GM18909 (cell line): ENCODE data around the gene BMPR1B.
A peak's percentile ranks its signal among the peaks of the same experiment; 100 is the strongest.
"Not testable (repeated sequence)": the region's sequence is repeated elsewhere in the genome, so short reads cannot be mapped to it uniquely, and the experiment has no call there.

Experiments
- ATAC-seq: cut with Tn5 transposase; IDR thresholded peaks from one replicate; pipeline ENCODE4 v1.9.1; 2021; ENCODE audit warnings: mild to moderate bottlenecking; ENCODE audit not compliant: unreplicated experiment, poor library complexity

The BMPR1B gene

DNA sequence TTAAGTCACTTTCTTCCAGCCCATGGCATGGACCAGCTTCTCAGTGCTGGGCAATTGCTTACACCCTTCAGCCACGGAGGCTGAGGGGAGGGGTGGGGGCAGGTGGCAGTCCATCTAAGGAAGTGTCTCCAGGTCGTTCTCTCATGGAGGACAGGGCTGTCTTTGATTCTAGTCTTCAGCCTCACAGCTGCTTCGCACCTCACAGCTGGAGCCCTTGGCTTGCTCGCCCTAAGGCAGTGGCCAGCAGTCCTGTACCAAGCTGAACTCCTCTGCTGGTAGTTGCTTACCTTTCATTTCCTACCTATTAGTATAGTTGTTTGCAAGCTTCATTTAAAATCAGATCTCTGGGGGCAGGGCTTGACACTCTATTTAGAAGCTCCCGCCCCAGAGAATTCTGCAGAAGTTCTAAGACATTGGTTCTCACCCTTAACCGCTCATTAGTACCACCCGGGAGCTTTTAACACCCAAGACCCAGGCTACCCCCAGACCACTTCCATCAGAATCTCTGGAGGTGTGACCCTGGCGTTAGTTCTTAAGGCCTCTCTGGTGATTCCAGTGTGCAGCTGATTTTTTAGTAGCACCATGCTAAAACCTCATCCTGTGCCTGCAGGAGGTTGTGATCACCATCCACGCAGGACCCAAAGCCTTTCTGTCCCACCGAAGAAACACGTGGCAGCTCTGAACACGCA is 404.2 kb downstream of the BMPR1B start:
- no peak for ATAC-seq

DNA sequence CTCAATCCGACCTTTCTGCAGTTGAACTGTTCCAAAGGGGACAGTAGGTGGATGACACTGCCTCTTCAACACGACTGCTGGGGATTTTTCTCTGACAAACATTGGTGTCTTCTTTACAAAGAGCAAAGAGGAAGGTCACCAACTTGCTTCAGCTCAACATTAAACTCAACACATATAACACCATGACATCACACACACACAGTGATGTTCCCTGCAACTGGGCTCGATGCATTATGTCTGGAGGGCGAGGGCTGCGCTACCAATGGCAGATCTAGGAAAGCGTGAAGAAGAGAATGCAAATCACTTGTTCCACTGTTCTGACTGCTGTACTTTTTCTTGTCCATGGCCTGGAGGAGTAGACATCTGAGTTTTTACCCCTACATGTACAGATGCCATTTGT is 405.1 kb downstream of the BMPR1B start:
- no peak for ATAC-seq

DNA sequence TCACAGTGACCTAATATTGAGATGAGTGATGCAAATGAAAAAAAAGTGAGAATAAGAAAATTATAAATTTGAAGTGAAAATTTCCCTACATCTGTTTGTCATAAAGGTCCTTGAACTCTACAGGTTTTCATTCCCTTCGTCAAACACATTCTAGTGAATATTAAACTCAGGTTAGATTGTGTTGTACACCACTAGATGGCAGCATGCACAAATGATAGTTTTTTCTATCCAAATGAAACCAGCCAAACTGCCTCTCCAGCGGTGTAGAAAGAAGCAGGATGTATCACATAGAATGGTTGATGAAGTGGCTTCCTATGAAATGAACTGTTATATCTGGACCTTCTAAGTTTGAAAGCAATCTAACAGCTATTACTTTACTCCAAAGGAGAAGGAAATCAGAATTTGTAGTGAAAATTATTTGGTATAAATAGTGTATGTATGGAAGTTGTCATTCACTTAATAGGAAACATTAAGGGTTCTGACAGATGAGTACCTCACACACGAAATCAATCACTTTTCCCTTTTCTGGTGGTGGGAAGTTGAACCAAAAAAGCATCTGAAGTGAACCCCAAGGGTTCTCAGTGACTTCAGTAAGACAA is 408.3 kb downstream of the BMPR1B start:
- peak; percentile 87 for ATAC-seq

DNA sequence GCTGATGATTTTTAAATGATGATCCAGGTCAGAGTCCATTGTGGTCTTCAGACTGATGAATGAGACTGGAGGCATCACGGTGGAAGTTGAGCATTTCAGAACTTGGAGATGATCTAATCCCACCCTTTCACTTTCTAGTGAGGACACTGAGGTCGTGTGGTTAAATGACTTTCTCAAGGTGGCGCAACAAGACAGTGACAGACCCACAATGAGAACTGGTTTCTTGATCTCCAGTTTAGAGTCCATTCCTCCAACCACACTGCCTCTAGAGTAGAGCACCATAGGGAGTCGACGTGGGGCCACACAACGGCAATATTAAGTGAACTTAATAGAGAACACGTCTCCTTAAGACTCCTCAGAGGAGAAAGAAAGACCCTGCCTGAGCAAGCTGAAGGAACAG is 410.1 kb downstream of the BMPR1B start:
- ATAC-seq = no peak

DNA sequence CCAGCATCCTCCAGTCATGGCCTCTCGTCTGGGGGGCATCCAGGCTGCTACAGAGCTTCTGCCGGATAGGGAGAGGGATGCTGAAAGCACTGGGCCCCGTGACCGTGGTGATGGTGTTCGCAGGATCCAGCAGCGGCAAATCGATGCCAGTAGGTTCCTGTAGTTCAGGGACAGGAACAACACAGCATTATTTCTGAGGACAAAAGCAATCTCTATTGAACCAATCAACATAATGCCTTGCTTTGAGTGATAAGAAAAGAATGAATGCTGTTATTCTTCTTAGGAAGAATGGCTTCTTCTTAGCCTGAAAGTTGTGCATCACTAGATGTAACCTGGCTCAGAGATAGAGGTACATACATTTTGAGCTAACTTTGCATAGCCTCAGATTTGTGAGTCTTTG is 412.4 kb downstream of the BMPR1B start:
- no peak for ATAC-seq

DNA sequence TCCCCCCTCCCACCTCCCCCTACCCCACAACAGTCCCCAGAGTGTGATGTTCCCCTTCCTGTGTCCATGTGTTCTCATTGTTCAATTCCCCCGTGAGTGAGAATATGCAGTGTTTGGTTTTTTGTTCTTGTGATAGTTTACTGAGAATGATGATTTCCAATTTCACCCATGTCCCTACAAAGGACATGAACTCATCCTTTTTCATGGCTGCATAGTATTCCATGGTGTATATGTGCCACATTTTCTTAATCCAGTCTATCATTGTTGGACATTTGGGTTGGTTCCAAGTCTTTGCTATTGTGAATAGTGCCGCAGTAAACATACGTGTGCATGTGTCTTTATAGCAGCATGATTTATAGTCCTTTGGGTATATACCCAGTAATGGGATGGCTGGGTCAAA is 413.6 kb downstream of the BMPR1B start:
- ATAC-seq = not testable (repeated sequence)

DNA sequence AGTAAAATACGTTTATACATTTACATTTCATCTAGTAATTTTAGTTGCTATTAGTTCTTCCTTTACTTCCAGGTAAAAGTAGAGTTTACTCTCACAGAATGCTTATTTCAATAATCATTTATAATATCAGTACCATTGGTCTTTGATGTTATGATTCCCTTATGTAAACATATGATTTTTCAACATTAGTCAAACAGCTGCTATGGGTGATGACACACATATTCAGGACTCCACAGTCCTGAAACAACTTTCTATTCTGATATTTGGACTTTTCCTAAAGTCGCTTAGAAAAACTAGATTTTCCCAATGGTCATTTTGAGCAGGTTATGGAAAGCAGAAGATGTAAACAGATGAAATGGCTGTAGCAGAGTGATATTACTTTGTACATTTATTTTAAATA is 421.2 kb downstream of the BMPR1B start:
- no peak for ATAC-seq

DNA sequence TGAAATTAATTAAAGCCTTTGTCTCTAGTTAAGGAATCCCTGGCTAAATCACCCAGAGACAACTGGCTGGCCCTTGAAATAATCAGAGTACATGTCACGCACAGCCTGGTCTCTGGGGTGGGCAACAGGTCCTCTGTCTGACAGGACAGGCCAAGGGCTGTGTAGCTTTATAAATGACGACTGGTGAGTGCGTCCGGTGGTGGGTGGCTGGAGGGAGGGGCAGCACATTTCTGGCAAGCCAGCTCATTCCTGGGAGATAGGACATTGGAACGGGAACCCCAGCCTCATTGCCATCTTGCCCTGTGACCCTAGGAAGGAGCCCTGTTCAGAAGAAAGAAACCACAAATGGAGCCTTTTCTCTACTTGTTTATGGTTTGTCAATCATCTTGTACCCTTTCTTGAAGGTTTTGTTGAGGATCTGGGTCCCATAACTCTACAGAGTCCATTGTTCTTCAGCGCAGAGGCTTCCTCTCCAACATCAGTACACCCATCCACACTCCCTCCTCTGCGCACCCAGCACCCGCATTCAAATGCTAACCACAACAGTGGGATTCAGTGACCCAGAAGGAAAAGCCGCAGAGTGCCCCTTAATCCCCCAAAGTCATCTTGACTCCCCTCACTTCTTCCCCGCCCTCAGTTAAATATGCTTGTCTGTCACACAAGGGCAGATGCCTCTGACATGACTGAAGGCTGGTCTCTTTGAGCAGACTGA is 422.9 kb downstream of the BMPR1B start:
- no peak for ATAC-seq

DNA sequence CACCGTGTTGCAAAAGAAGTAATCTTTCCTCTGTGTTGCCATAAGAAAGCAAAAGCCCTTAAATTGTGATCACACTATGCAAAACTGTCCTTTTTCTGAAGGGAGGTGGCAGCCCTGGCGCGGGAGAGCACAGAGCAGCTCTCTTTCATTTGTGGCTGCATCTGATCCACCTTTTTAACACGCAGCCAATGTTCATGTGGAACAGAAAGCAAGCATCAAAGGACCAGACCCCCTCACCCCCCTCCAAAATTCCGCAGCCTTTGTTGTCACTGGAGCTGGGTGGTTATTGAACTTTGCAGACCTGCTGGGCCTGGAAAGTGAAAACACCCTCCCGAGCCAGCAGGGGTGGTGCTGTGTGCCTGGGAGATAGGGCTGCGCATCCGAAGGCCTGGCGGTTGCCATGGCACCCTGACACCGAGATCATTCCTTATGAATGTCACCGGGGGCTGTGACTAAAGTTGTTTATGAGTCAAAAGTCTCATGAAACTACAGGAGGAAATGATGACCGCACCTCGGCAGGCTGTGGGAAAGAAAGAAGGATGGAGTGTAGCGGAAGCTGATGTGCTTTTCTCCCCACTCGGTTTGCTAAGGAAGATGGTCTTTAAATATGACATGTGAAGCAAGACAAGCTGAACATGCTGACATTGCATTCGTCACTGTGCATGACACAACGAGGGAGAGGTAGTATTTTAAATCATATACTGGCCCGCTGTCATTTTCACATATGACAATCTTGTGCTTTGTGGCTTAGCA is 423.7 kb downstream of the BMPR1B start:
- no peak for ATAC-seq

DNA sequence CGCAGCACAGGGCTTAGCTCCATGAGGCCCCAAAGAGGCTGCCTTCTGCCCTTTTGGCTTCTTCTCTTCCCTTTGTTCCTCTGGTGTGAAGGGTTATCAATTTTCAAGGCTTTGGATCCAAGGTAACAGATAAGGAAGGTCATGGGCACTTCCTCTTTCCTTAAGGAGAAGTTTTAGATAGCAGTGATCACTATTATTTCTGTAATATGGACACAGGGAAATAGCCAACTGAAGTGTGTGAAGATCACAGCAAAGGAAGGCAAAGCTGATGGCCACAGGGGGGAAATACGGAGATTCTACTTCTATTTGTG is 424.2 kb downstream of the BMPR1B start:
- ATAC-seq = no peak

DNA sequence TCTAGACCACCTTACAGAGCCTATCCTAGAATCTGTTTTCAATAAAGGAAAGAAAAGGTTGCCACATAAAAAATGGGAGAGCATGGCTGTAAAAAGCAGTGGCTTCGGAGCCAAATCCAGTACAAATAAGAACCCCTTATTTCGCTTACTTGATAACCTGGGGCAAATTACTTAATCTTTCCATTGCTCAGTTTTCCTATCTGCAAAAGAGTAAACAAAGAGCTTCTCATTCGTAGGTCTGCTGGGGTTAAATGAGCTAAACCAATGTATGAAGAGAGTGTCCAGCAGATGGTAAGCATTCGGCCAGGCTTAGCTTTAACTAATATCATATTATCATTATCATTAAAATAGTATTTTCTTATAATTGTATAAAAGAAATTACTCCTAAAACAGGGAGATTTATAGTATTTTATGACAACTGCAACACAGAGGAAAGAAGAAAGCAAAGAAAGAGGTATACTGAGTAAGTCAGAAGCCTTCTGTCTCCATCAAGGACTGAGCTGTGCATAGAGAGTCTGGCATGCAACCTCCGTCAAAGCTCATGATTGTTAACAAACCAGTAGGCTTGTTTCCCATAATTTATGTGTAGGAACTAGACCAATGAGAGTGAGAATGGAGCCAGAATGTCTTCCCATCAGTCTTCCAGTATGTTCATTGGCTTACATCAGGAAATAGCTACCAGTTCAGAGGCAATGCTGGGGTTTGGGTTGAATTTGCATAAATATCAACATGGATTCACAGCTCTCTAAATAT is 426.1 kb downstream of the BMPR1B start:
- ATAC-seq = no peak

DNA sequence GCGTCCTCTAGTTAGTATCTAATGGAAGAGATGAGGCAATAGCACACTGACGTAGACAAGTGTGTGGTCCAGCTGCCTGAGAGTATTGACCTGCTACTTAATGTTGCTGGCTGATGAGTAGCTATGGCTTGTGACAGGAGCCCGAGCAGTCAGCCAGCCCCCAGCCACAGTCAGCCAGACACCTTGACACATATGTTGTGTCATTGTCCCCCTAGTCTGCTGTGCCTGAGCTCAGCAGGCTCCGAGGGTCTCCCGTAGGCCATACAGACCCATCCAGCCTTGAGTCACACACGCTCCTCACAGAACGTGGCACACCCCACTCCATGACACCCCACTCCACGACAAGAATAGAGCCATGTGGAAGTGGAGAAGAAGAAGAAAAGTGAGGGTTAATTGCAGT is 428.9 kb downstream of the BMPR1B start:
- ATAC-seq = no peak

DNA sequence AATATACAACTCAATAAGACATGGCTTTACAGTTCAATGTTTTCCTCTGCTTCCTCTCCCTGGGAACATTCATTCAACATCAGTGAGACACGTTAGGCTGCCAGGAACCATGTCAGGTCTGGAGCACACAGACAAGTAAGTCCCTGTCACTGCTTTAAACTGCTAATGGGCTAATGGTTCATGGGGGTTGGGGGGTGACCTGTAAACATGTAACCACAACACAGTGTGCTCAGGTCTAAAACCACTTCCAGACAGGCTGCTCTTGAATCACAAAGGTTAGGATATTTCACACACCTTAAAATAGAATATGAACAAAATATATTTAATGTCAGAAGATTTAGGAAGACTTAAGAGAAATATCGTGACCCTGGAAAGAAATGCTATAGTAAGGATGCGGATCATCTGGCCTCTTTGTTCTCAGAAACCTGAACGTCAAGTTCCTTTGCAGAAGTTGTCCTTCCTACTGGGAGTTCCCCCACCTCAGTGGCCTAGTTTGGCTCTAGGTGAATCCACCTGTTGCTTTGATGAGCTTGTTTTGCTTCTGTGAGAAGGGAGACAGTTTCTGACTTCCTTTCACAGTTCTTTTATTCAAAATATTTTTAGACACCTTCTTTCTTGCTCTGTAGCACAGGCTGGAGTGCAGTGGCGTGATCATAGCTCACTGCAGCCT is 431.1 kb downstream of the BMPR1B start:
- ATAC-seq = no peak

DNA sequence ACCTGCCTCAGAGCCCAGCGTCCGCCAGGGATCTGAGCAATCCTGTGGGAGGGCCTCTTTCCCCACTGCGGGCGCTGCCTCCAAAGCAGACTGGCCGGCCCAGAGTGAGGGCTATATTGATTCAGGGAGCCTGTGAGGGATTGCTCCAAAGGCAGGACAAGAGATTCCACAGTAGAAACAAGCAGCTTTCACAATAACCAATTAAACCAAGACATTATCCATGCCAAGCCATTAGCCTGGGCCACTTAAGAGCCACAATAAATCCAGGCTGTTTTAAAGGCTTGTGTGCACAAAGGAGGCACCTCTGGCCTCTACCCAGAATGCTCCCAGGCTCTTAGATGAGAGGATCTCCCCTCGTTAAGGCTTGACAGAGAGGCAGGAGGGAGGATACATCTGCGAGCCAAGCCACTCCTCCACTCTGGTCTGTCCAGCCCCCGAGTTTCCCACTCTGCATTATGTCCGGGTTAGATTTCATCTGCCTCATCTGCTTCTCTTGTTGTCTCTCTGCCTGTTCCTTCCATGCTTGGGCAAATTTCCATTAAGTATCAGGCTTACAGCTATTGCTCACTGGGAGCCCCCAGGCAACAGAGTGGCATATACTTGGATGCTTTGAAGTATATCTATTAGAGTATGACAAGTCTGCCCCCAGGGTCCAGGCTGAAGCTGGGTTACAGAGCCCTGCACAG is 433.1 kb downstream of the BMPR1B start:
- no peak for ATAC-seq

DNA sequence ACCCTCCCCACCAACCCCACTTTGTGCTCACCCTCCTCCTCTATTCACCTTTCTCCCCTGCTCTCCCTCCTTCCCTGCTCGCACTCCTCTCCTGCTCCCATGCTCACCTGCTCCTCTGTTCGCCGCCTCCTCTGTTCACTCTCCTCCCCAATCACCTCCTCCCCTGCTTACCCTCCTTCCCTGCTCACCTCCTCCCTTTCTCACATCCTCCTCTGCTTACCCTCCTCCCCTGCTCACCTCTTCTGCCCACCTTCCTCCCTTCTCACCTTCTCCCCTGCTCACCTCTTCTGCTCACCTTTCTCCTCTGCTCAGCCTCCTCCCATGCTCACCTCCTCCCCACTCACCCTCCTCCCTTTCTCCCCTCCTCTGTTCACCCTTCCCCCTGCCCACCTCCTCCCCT is 433.8 kb downstream of the BMPR1B start:
- no peak for ATAC-seq

DNA sequence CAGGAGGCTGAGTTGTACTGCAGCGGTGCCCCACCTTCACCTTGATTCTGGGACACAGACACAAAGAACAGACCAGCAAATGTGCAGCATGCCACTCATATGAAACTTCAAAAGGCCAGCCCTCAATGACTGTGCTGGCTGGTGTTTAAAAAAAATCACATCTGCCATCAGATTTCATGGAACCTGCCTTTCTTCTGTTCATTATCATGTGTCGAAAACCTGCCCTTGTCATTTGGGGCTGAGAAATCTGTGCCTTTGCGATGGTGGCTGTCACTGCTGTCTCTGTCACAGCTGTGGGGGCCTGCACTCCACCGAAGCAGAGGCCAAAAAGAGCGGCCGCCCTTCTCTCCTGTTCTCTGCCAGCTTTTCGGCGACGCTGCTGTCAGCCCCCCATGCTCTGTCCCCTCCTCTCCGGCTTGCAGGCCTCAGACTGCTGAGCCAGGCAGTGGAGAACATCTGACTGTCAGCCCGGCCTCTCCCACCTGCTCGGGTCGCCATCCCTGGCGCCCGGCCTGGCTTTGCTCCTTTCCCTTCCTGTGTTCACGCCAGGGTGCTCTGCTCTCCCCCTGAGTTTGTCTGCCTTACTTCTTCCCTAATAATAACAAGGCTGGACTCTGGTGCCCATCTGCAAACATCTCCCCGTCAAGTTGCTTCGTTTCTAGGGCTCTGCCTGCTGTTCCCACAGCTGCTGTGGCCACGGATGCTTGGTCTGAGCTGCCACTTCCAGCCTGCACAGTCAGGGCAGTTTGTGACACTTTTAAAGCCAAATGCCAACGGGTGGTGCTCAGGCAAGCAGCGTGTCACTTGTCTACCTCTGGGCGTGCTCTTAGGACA is 435.9 kb downstream of the BMPR1B start:
- no peak for ATAC-seq

DNA sequence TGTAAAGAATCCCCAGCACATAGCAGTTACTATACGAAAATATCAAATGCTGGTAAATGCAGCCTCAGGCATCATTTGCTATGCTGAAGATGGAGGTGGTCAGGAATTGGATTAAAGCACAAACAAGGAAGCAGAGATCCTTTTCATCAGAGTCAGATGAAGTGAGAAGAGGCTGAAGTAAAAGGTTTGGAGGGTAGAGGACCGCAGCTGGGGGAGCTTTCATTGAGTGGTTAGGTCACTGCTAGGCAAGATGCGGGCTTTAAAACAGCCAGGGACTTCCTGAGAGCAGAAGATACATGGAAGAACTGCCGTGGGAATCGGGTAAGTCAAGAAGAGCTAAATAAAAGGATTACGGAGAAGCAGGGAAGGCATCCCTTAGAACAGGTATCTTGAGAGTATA is 439.6 kb downstream of the BMPR1B start:
- ATAC-seq = no peak

DNA sequence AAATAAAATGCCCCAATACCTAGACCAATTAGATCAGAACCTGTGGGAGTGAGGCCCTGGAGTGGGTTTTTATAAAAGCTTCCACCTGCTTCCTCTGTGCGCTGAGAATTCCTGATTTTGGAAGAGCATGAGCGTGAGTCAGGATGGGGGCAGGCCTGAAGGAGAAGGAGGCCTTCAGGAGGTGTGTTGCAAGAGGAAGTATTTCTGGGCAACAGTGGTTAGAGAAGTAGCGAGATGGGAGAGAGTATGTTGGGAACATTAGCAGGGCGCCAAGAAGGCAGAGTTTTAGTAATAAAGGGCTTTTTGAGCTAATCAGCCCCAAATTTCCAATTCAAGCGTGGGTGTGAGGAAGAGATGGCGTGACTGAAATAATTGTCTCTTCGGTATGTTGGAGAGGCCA is 441.2 kb downstream of the BMPR1B start:
- ATAC-seq = no peak
